Stimulated activated CD8-positive, alpha-beta memory T cell treated with anti-CD3 and anti-CD28 coated beads, Interleukin-4, amount 100 ng/mL, for 1 hour (primary cell): ENCODE results near the gene KRT78.

Experiments used
- DNase-seq, 2 donors: peaks; one replicate each; pipeline ENCODE4 v3.0.0-alpha.2; 2020; ENCODE audit warnings: low read depth in 2 of 2, low spot score in 1 of 2

Gene KRT78

GRCh38 chr12:52839436-52840105 is 9.2 kb downstream of the KRT78 start:
- no peak for DNase-seq

GRCh38 chr12:52838609-52839435 is 10.0 kb downstream of the KRT78 start:
- no peak for DNase-seq

- no peak for DNase-seq
Observed at GRCh38 chr12:52837781-52838608, 10.8 kb downstream of the KRT78 start.

- no peak for DNase-seq
Observed at GRCh38 chr12:52837413-52837741, 11.4 kb downstream of the KRT78 start.

- DNase-seq, result no peak
Observed at GRCh38 chr12:52836491-52837412, 12.0 kb downstream of the KRT78 start.

- DNase-seq, result peak; percentile 17 to 19
Observed at GRCh38 chr12:52836042-52836466, 12.7 kb downstream of the KRT78 start.

- no peak for DNase-seq
Observed at GRCh38 chr12:52835271-52836041, 13.3 kb downstream of the KRT78 start.

- DNase-seq, result no peak
Observed at GRCh38 chr12:52834727-52835001, 14.1 kb downstream of the KRT78 start.

- no peak for DNase-seq
Observed at GRCh38 chr12:52833922-52834726, 14.7 kb downstream of the KRT78 start, which contains the start of gene KRT79. TSS of gene KRT79 (minus strand) at chr12:52834311. CDS start at chr12:52834260, 51 bp downstream.

GRCh38 chr12:52832985-52833905 is 15.5 kb downstream of the KRT78 start:
- DNase-seq, result no peak

GRCh38 chr12:52832451-52832850 is 16.3 kb downstream of the KRT78 start:
- no peak for DNase-seq

- DNase-seq, result no peak
Observed at GRCh38 chr12:52831251-52831650, 17.5 kb downstream of the KRT78 start.

- no peak for DNase-seq
Observed at GRCh38 chr12:52829986-52830770, 18.6 kb downstream of the KRT78 start.

- no peak for DNase-seq
Observed at GRCh38 chr12:52828591-52829021, 20.2 kb downstream of the KRT78 start.

- no peak for DNase-seq
Observed at GRCh38 chr12:52828156-52828555, 20.6 kb downstream of the KRT78 start.

GRCh38 chr12:52827499-52828090 is 21.2 kb downstream of the KRT78 start:
- DNase-seq, result no peak
